ENCODE data around the gene SLC13A1. TPM values are rescaled to one million over a fixed set of nuclear protein-coding genes. Genes with fewer than 3 reads are reported as not detected.
"Not testable (repeated sequence)": the region's sequence is repeated elsewhere in the genome, so short reads cannot be mapped to it uniquely, and the experiment has no call there.

Gene SLC13A1
- total RNA-seq, 1 donor from 2014 or later = not detected

- Mint-ChIP-seq H3K4me3 (no peak overlapping the region), H3K36me3 (peaks cover 3% of the 10 kb centered on the region), H3K27me3 (ENCODE audit: low read depth) (no peaks in the 10 kb centered on the region), H3K9me3 (peaks cover 12% of the 10 kb centered on the region), H3K27ac (no peak overlapping the region), H3K4me1 (no peaks in the 10 kb centered on the region)
- TF ChIP-seq CTCF (IDR thresholded peaks at IDR 0.05; ENCODE audit: unreplicated experiment) = no peak
- no peak for DNase-seq (ENCODE audit: low spot score in 2 of 2, unreplicated experiment in 2 of 2)
Measured at GRCh38 chr7:123112833-123113232, 86.9 kb downstream of the SLC13A1 start.

- Mint-ChIP-seq H3K27ac (no peak overlapping the region), H3K36me3 (peaks cover 2% of the 10 kb centered on the region), H3K4me3 (no peak overlapping the region), H3K27me3 (ENCODE audit: low read depth) (no peaks in the 10 kb centered on the region), H3K9me3 (peaks cover 7% of the 10 kb centered on the region), H3K4me1 (peaks cover 4% of the 10 kb centered on the region)
- no peak for TF ChIP-seq CTCF (IDR thresholded peaks at IDR 0.05; ENCODE audit: unreplicated experiment)
- DNase-seq (ENCODE audit: low spot score in 2 of 2, unreplicated experiment in 2 of 2) = no peak
Measured at GRCh38 chr7:123099712-123100111, 100.1 kb downstream of the SLC13A1 start.

- Mint-ChIP-seq H3K27me3 (ENCODE audit: low read depth) (no peaks in the 10 kb centered on the region), H3K4me1 (peaks cover 4% of the 10 kb centered on the region), H3K36me3 (peaks cover 2% of the 10 kb centered on the region), H3K4me3 (no peak overlapping the region), H3K9me3 (peaks cover 13% of the 10 kb centered on the region), H3K27ac (no peak overlapping the region)
- DNase-seq (ENCODE audit: low spot score in 2 of 2, unreplicated experiment in 2 of 2) = no peak
- TF ChIP-seq CTCF (IDR thresholded peaks at IDR 0.05; ENCODE audit: unreplicated experiment) = no peak
Measured at GRCh38 chr7:123096976-123097375, 102.8 kb downstream of the SLC13A1 start.

GRCh38 chr7:123096434-123096833 lies 103.3 kb downstream of the SLC13A1 start:
- Mint-ChIP-seq H3K9me3 (peaks cover 13% of the 10 kb centered on the region), H3K4me1 (peaks cover 4% of the 10 kb centered on the region), H3K36me3 (peaks cover 2% of the 10 kb centered on the region), H3K4me3 (no peak overlapping the region), H3K27ac (no peak overlapping the region), H3K27me3 (ENCODE audit: low read depth) (no peaks in the 10 kb centered on the region)
- TF ChIP-seq CTCF (IDR thresholded peaks at IDR 0.05; ENCODE audit: unreplicated experiment) = no peak
- DNase-seq (ENCODE audit: low spot score in 2 of 2, unreplicated experiment in 2 of 2) = no peak

DNA sequence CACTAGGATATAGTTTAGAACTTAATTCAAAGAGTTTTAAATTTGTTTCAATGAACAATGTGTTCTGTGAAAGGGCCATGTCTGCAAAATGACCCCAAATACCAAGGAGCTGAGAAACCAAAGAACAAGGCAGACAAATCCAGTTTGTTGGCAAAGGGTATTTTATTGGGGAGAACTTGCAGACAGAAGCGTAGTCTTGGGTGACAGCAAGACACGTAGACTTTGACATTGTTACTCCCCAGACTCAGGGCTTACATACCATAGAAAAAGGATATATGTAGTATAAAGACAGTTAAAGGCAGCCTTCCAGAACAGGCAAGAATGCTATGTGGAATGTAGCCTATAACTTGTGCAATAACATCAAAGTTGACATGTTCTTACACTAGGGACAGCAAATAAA lies 109.3 kb downstream of the SLC13A1 start:
- no peaks in the 10 kb centered on the region for H3K36me3 Mint-ChIP-seq
- no peak overlapping the region for H3K27ac Mint-ChIP-seq
- no peaks in the 10 kb centered on the region for H3K27me3 Mint-ChIP-seq (ENCODE audit: low read depth)
- peaks cover 3% of the 10 kb centered on the region for H3K4me1 Mint-ChIP-seq
- H3K9me3 Mint-ChIP-seq = peaks cover 13% of the 10 kb centered on the region
- no peak for TF ChIP-seq CTCF (IDR thresholded peaks at IDR 0.05; ENCODE audit: unreplicated experiment)
- no peak for DNase-seq (ENCODE audit: low spot score in 2 of 2, unreplicated experiment in 2 of 2)
- no peak overlapping the region for H3K4me3 Mint-ChIP-seq

GRCh38 chr7:123086910-123087309 lies 112.9 kb downstream of the SLC13A1 start:
- H3K27ac Mint-ChIP-seq; DNase-seq (ENCODE audit: low spot score in 2 of 2, unreplicated experiment in 2 of 2); H3K27me3 Mint-ChIP-seq (ENCODE audit: low read depth): not testable (repeated sequence)

DNA sequence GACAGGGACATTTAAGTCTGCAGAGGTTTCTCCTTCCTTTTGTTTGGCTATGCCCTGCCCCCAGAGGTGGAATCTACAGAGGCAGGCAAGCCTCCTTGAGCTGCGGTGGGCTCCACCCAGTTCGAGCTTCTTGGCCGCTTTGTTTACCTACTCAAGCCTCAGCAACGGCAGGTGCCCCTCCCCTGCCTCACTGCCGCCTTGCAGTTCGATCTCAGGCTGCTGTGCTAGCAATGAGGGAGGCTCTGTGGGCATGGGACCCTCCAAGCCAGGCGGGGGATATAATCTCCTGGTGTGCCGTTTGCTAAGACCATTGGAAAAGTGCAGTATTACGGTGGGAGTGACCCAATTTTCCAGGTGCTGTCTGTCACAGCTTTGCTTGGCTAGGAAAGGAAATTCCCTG lies 114.9 kb downstream of the SLC13A1 start:
- H3K4me1 Mint-ChIP-seq; H3K27me3 Mint-ChIP-seq (ENCODE audit: low read depth); H3K36me3 Mint-ChIP-seq; H3K4me3 Mint-ChIP-seq; H3K27ac Mint-ChIP-seq; DNase-seq (ENCODE audit: low spot score in 2 of 2, unreplicated experiment in 2 of 2): not testable (repeated sequence)
- H3K9me3 Mint-ChIP-seq = peaks cover 26% of the 10 kb centered on the region

More at GRCh38 chr7:123086910-123087309, 112.9 kb downstream of the SLC13A1 start:
- not testable (repeated sequence) for H3K4me1 Mint-ChIP-seq, H3K36me3 Mint-ChIP-seq, H3K4me3 Mint-ChIP-seq
- peaks cover 15% of the 10 kb centered on the region for H3K9me3 Mint-ChIP-seq

Measured in mesothelial cell of epicardium (in vitro differentiated cells).